Parathyroid adenoma (tissue), 2 donors: ENCODE data around the gene RYR3.
A peak's percentile ranks its signal among the peaks of the same experiment; 100 is the strongest.

ENCODE experiments used
- H2AFZ ChIP-seq: fragments of 300-600 bp; sonication (generic); one replicate; pipeline ENCODE4 v1.7.0; 2017; ENCODE audit warnings: antibody characterized with exemption, mild to moderate bottlenecking
- H3K27ac ChIP-seq: fragments of 300-600 bp; sonication (generic); one replicate; pipeline ENCODE4 v1.7.0; 2017
- H3K27me3 ChIP-seq: fragments of 300-600 bp; sonication (generic); one replicate; pipeline ENCODE4 v1.7.0; 2017; ENCODE audit warnings: low read length; ENCODE audit not compliant: control insufficient read depth, insufficient read depth
- H3K36me3 ChIP-seq: fragments of 300-600 bp; sonication (generic); one replicate; pipeline ENCODE4 v1.7.0; 2017; ENCODE audit warnings: low read length; ENCODE audit not compliant: control insufficient read depth, insufficient read depth
- H3K4me1 ChIP-seq: fragments of 300-600 bp; sonication (generic); one replicate; pipeline ENCODE4 v1.7.0; 2017; ENCODE audit warnings: control low read depth
- H3K4me2 ChIP-seq: fragments of 300-600 bp; sonication (generic); one replicate; pipeline ENCODE4 v1.7.0; 2017; ENCODE audit warnings: low read length
- H3K4me3 ChIP-seq: fragments of 300-600 bp; sonication (generic); one replicate; pipeline ENCODE4 v1.7.0; 2017; ENCODE audit warnings: low read depth, low read length
- H3K79me2 ChIP-seq: fragments of 300-600 bp; sonication (generic); one replicate; pipeline ENCODE4 v1.7.0; 2017; ENCODE audit warnings: control low read depth
- H3K9ac ChIP-seq: fragments of 300-600 bp; sonication (generic); one replicate; pipeline ENCODE4 v1.7.0; 2017; ENCODE audit warnings: mild to moderate bottlenecking
- H3K9me3 ChIP-seq: fragments of 300-600 bp; sonication (generic); one replicate; pipeline ENCODE4 v1.7.0; 2017; ENCODE audit warnings: low read length; ENCODE audit not compliant: control insufficient read depth
- TF ChIP-seq, protein P1 (sequence below): fragments of 300-600 bp; sonication (generic); IDR thresholded peaks from one replicate; pipeline ENCODE4 v1.7.0; 2017; ENCODE audit warnings: antibody characterized with exemption, mild to moderate bottlenecking
- donor health status: primary hyperparathyroidism.

Gene RYR3

DNA sequence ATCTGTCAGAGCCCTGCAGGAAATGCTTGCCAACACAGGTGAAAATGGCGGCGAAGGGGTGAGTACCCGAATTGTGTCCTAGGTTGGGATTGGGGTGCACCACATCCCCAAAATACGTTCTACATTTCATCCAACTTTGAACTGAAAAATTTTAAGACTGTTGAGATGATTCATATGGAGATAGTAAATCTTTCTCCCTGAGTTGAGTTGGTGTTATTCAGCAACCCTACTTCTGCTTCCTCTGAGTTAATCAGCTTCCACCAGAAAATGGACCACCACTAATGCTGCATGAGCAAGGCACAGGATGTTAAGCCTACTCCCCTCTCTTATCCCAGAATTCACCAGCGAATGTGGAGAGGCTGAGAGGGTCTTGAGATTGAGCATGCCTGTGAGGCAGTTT is 192.9 kb downstream of the RYR3 start:
- Histone ChIP-seq H3K27me3 (no peaks in the 10 kb centered on the region), H3K9me3 (no peaks in the 10 kb centered on the region), H3K36me3 (no peaks in the 10 kb centered on the region), H3K79me2 (no peaks in the 10 kb centered on the region), H3K4me2 (no peak overlapping the region), H3K9ac (no peak overlapping the region), H3K4me1 (peaks cover 3% of the 10 kb centered on the region), H3K4me3 (no peak overlapping the region), H3K27ac (peak overlapping the region; percentile 36), H2AFZ (peak overlapping the region; percentile 17)
- TF ChIP-seq, protein P1, sequence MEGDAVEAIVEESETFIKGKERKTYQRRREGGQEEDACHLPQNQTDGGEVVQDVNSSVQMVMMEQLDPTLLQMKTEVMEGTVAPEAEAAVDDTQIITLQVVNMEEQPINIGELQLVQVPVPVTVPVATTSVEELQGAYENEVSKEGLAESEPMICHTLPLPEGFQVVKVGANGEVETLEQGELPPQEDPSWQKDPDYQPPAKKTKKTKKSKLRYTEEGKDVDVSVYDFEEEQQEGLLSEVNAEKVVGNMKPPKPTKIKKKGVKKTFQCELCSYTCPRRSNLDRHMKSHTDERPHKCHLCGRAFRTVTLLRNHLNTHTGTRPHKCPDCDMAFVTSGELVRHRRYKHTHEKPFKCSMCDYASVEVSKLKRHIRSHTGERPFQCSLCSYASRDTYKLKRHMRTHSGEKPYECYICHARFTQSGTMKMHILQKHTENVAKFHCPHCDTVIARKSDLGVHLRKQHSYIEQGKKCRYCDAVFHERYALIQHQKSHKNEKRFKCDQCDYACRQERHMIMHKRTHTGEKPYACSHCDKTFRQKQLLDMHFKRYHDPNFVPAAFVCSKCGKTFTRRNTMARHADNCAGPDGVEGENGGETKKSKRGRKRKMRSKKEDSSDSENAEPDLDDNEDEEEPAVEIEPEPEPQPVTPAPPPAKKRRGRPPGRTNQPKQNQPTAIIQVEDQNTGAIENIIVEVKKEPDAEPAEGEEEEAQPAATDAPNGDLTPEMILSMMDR: no peak

DNA sequence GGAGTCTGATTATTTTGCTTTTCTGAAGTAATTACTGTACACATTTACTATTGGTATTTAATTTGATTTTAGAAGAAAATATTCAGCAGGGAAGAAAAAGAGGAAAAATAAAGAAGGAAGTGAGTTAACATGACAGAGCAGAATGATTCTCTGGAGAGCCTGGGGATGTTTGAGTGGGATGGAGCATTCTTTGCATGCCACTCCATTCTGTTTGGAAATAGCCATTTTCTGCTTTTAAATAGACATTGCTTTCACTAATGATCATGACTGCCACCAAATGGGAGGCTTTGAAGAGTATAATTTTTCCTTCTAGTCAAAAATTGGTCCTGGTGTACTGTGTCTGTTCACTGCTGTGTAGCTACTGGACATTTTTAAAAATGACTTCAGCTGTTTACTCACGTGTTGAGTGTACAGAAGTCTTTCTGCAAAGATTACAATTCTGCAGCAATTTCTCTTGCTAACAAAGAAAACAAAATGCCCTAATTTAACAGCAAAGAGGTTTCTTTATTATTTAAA is 196.1 kb downstream of the RYR3 start:
- H2AFZ ChIP-seq: no peak overlapping the region
- no peaks in the 10 kb centered on the region for H3K9me3 ChIP-seq
- H3K27ac ChIP-seq: no peak overlapping the region
- TF ChIP-seq, protein P1: no peak
- H3K4me2 ChIP-seq: no peak overlapping the region
- H3K79me2 ChIP-seq: no peaks in the 10 kb centered on the region
- H3K27me3 ChIP-seq: no peaks in the 10 kb centered on the region
- H3K4me1 ChIP-seq: peaks cover 3% of the 10 kb centered on the region
- H3K4me3 ChIP-seq: no peak overlapping the region
- H3K9ac ChIP-seq: no peak overlapping the region
- H3K36me3 ChIP-seq: no peaks in the 10 kb centered on the region

GRCh38 chr15:33508703-33509102 is 197.9 kb downstream of the RYR3 start:
- H3K4me1 ChIP-seq: no peaks in the 10 kb centered on the region
- TF ChIP-seq, protein P1: no peak
- H3K27me3 ChIP-seq: no peaks in the 10 kb centered on the region
- no peak overlapping the region for H3K9ac ChIP-seq
- H3K4me2 ChIP-seq: no peak overlapping the region
- H3K36me3 ChIP-seq: no peaks in the 10 kb centered on the region
- H3K79me2 ChIP-seq: no peaks in the 10 kb centered on the region
- H3K9me3 ChIP-seq: no peaks in the 10 kb centered on the region
- H3K4me3 ChIP-seq: no peak overlapping the region
- H3K27ac ChIP-seq: no peak overlapping the region
- H2AFZ ChIP-seq: no peak overlapping the region

GRCh38 chr15:33515121-33515520 is 204.4 kb downstream of the RYR3 start:
- Histone ChIP-seq H3K36me3 (no peaks in the 10 kb centered on the region), H3K4me3 (no peak overlapping the region), H3K4me1 (no peaks in the 10 kb centered on the region), H3K27me3 (no peaks in the 10 kb centered on the region), H3K9me3 (no peaks in the 10 kb centered on the region), H3K27ac (no peak overlapping the region), H3K79me2 (no peaks in the 10 kb centered on the region), H3K9ac (no peak overlapping the region), H2AFZ (no peak overlapping the region), H3K4me2 (no peak overlapping the region)
- TF ChIP-seq, protein P1: no peak

GRCh38 chr15:33516563-33516962 is 205.8 kb downstream of the RYR3 start:
- no peak overlapping the region for H3K4me2 ChIP-seq
- H3K36me3 ChIP-seq: no peaks in the 10 kb centered on the region
- H3K4me3 ChIP-seq: no peak overlapping the region
- H3K9me3 ChIP-seq: no peaks in the 10 kb centered on the region
- no peak overlapping the region for H3K9ac ChIP-seq
- H2AFZ ChIP-seq: no peak overlapping the region
- H3K27me3 ChIP-seq: no peaks in the 10 kb centered on the region
- H3K27ac ChIP-seq: no peak overlapping the region
- TF ChIP-seq, protein P1: no peak
- H3K4me1 ChIP-seq: no peaks in the 10 kb centered on the region
- H3K79me2 ChIP-seq: no peaks in the 10 kb centered on the region
